Type B pancreatic cell (in vitro differentiated cells): ENCODE data around the gene ACTN1. TPM values are rescaled to one million over a fixed set of nuclear protein-coding genes. Genes with fewer than 3 reads are reported as not detected.

Experiments used
- DNase-seq: peaks from one replicate; pipeline ENCODE4 v3.0.0; 2021; ENCODE audit warnings: mixed read lengths; ENCODE audit not compliant: unreplicated experiment; ENCODE audit errors: extremely low spot score
- H3K27ac Mint-ChIP-seq: 2 replicates; pipeline ENCODE4 v1.8.0; 2021; ENCODE audit warnings: mild to moderate bottlenecking, mixed read lengths
- H3K27me3 Mint-ChIP-seq: 2 replicates; pipeline ENCODE4 v1.8.0; 2021; ENCODE audit warnings: mixed read lengths
- H3K36me3 Mint-ChIP-seq: 2 replicates; pipeline ENCODE4 v1.8.0; 2021; ENCODE audit warnings: mixed read lengths
- H3K4me1 Mint-ChIP-seq: one replicate; pipeline ENCODE4 v1.8.0; 2021; ENCODE audit warnings: mixed read lengths; ENCODE audit not compliant: unreplicated experiment
- H3K4me3 Mint-ChIP-seq: 2 replicates; pipeline ENCODE4 v1.8.0; 2021; ENCODE audit warnings: mild to moderate bottlenecking, mixed read lengths
- H3K9me3 Mint-ChIP-seq: 2 replicates; pipeline ENCODE4 v1.8.0; 2021; ENCODE audit warnings: mixed read lengths
- total RNA-seq: library from RNA; stranded (reverse); gene quantifications from 2 replicates; pipeline ENCODE4 v1.2.1, GENCODE V29; 2021; ENCODE audit warnings: low replicate concordance
- TF ChIP-seq, protein P1 (sequence below): fragments of 200-600 bp; sonication (generic); conservative IDR thresholded peaks from 2 replicates; pipeline ENCODE4 v1.5.0; 2021; ENCODE audit warnings: antibody characterized with exemption, mild to moderate bottlenecking

ACTN1 gene
- total RNA-seq, 1 donor from 2014 or later: 176 TPM

GRCh38 chr14:68843471-68844209 is 135.5 kb downstream of the ACTN1 start:
- H3K27ac Mint-ChIP-seq: peak overlapping the region; percentile 75

GRCh38 chr14:68842298-68842697 is 136.8 kb downstream of the ACTN1 start:
- H3K27ac Mint-ChIP-seq: no peak overlapping the region
- no peak for DNase-seq
- TF ChIP-seq, protein P1, sequence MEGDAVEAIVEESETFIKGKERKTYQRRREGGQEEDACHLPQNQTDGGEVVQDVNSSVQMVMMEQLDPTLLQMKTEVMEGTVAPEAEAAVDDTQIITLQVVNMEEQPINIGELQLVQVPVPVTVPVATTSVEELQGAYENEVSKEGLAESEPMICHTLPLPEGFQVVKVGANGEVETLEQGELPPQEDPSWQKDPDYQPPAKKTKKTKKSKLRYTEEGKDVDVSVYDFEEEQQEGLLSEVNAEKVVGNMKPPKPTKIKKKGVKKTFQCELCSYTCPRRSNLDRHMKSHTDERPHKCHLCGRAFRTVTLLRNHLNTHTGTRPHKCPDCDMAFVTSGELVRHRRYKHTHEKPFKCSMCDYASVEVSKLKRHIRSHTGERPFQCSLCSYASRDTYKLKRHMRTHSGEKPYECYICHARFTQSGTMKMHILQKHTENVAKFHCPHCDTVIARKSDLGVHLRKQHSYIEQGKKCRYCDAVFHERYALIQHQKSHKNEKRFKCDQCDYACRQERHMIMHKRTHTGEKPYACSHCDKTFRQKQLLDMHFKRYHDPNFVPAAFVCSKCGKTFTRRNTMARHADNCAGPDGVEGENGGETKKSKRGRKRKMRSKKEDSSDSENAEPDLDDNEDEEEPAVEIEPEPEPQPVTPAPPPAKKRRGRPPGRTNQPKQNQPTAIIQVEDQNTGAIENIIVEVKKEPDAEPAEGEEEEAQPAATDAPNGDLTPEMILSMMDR: no peak
- H3K4me1 Mint-ChIP-seq: peaks cover 26% of the 10 kb centered on the region
- peaks cover 9% of the 10 kb centered on the region for H3K9me3 Mint-ChIP-seq
- H3K27me3 Mint-ChIP-seq: no peaks in the 10 kb centered on the region
- no peak overlapping the region for H3K4me3 Mint-ChIP-seq
- H3K36me3 Mint-ChIP-seq: peaks cover 6% of the 10 kb centered on the region

More at GRCh38 chr14:68843471-68844209, 135.5 kb downstream of the ACTN1 start:
- peak; percentile 86 for DNase-seq
- H3K9me3 Mint-ChIP-seq: peaks cover 8% of the 10 kb centered on the region
- peak overlapping the region; percentile 88 for H3K4me3 Mint-ChIP-seq
- peaks cover 6% of the 10 kb centered on the region for H3K36me3 Mint-ChIP-seq
- no peaks in the 10 kb centered on the region for H3K27me3 Mint-ChIP-seq
- TF ChIP-seq, protein P1: peak; percentile 99
- peaks cover 26% of the 10 kb centered on the region for H3K4me1 Mint-ChIP-seq

- peaks cover 11% of the 10 kb centered on the region for H3K36me3 Mint-ChIP-seq
Measured at GRCh38 chr14:68841016-68841809, 137.9 kb downstream of the ACTN1 start.

GRCh38 chr14:68840454-68840853 is 138.6 kb downstream of the ACTN1 start:
- H3K9me3 Mint-ChIP-seq: peaks cover 12% of the 10 kb centered on the region
- TF ChIP-seq, protein P1: no peak
- H3K27ac Mint-ChIP-seq: no peak overlapping the region

More at GRCh38 chr14:68841016-68841809, 137.9 kb downstream of the ACTN1 start:
- Mint-ChIP-seq H3K27me3 (no peaks in the 10 kb centered on the region), H3K9me3 (peaks cover 12% of the 10 kb centered on the region), H3K27ac (no peak overlapping the region), H3K4me1 (peaks cover 26% of the 10 kb centered on the region), H3K4me3 (no peak overlapping the region)
- DNase-seq: no peak
- TF ChIP-seq, protein P1: no peak

GRCh38 chr14:68836082-68836481 is 143.0 kb downstream of the ACTN1 start:
- H3K27ac Mint-ChIP-seq: no peak overlapping the region
- H3K4me3 Mint-ChIP-seq: no peak overlapping the region
- H3K27me3 Mint-ChIP-seq: no peaks in the 10 kb centered on the region
- peaks cover 12% of the 10 kb centered on the region for H3K9me3 Mint-ChIP-seq
- TF ChIP-seq, protein P1: no peak
- H3K36me3 Mint-ChIP-seq: peaks cover 21% of the 10 kb centered on the region
- no peak for DNase-seq
- H3K4me1 Mint-ChIP-seq: peaks cover under 1% of the 10 kb centered on the region

More at GRCh38 chr14:68840454-68840853, 138.6 kb downstream of the ACTN1 start:
- Mint-ChIP-seq H3K4me1 (peaks cover 26% of the 10 kb centered on the region), H3K27me3 (no peaks in the 10 kb centered on the region), H3K4me3 (no peak overlapping the region), H3K36me3 (peaks cover 19% of the 10 kb centered on the region)
- DNase-seq: no peak
